ENCODE results near the gene ARHGAP1. TPM values are rescaled to one million over a fixed set of nuclear protein-coding genes. Genes with fewer than 3 reads are reported as not detected.

ARHGAP1 gene
- total and polyA plus RNA-seq, 2 of the 13 experiments (the other 11 are each of a cell fraction or from before 2014, with no cell fraction given) = 18.6 to 30.3 TPM

- TF ChIP-seq, protein P1, sequence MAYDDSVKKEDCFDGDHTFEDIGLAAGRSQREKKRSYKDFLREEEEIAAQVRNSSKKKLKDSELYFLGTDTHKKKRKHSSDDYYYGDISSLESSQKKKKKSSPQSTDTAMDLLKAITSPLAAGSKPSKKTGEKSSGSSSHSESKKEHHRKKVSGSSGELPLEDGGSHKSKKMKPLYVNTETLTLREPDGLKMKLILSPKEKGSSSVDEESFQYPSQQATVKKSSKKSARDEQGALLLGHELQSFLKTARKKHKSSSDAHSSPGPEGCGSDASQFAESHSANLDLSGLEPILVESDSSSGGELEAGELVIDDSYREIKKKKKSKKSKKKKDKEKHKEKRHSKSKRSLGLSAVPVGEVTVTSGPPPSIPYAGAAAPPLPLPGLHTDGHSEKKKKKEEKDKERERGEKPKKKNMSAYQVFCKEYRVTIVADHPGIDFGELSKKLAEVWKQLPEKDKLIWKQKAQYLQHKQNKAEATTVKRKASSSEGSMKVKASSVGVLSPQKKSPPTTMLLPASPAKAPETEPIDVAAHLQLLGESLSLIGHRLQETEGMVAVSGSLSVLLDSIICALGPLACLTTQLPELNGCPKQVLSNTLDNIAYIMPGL (CRISPR knock-in tag; IDR thresholded peaks at IDR 0.05; ENCODE audit: borderline replicate concordance in 1 of 2, low read depth in 1 of 2) = peak; percentile 50 to 76; a peak in 2 of 4 replicates
- TF ChIP-seq ATM (IDR thresholded peaks at IDR 0.05; ENCODE audit: borderline replicate concordance) (no peak), ZNF282 (IDR thresholded peaks at IDR 0.05; ENCODE audit: partially characterized antibody) (no peak), CC2D1A (CRISPR knock-in tag; IDR thresholded peaks at IDR 0.05) (no peak), HCFC1 (IDR thresholded peaks at IDR 0.05; ENCODE audit: low read depth, low read length) (no peak), KIAA2018 (CRISPR knock-in tag; IDR thresholded peaks at IDR 0.05; ENCODE audit: borderline replicate concordance) (no peak), ZKSCAN1 (IDR thresholded peaks at IDR 0.05; ENCODE audit: low read length) (no peak), ZNF317 (CRISPR knock-in tag; IDR thresholded peaks at IDR 0.05) (no peak), MIER3 (CRISPR knock-in tag; IDR thresholded peaks at IDR 0.05; ENCODE audit: borderline replicate concordance) (peak; percentile 90; the same call in 1 of the 2 replicates), BHLHE40 (IDR thresholded peaks at IDR 0.05; ENCODE audit: low read length) (peak; percentile 30; the same call in 1 of the 2 replicates), PRPF4 (IDR thresholded peaks at IDR 0.05; ENCODE audit: low read depth, low read length, poor library complexity, severe bottlenecking) (peak; percentile 43), FOXJ3 (CRISPR knock-in tag; IDR thresholded peaks at IDR 0.05; ENCODE audit: borderline replicate concordance) (peak; percentile 34; the same call in 1 of the 2 replicates), ETV6 (CRISPR knock-in tag; conservative IDR thresholded peaks at IDR 0.05) (0 out of 2 replicates have a peak, but pooled peaks have one; percentile 42), HOXA5 (CRISPR knock-in tag; IDR thresholded peaks at IDR 0.05) (peak; percentile 77; the same call in 1 of the 2 replicates)
- TF ChIP-seq, protein P2, sequence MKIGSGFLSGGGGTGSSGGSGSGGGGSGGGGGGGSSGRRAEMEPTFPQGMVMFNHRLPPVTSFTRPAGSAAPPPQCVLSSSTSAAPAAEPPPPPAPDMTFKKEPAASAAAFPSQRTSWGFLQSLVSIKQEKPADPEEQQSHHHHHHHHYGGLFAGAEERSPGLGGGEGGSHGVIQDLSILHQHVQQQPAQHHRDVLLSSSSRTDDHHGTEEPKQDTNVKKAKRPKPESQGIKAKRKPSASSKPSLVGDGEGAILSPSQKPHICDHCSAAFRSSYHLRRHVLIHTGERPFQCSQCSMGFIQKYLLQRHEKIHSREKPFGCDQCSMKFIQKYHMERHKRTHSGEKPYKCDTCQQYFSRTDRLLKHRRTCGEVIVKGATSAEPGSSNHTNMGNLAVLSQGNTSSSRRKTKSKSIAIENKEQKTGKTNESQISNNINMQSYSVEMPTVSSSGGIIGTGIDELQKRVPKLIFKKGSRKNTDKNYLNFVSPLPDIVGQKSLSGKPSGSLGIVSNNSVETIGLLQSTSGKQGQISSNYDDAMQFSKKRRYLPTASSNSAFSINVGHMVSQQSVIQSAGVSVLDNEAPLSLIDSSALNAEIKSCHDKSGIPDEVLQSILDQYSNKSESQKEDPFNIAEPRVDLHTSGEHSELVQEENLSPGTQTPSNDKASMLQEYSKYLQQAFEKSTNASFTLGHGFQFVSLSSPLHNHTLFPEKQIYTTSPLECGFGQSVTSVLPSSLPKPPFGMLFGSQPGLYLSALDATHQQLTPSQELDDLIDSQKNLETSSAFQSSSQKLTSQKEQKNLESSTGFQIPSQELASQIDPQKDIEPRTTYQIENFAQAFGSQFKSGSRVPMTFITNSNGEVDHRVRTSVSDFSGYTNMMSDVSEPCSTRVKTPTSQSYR (CRISPR knock-in tag; IDR thresholded peaks at IDR 0.05; ENCODE audit: borderline replicate concordance) = peak; percentile 99
These were observed 18.0 kb upstream of the ARHGAP1 start (continued) for GRCh38 chr11:46718155-46719019.

Measured in HepG2 (cell line).